Panc1 (cell line): ENCODE data around the gene MAPK6.

Source experiments
- CTCF ChIP-seq: fragments of 450-650 bp; IDR thresholded peaks from 2 replicates; pipeline ENCODE4 v1.5.1; 2017; ENCODE audit warnings: mild to moderate bottlenecking
- POLR2AphosphoS5 ChIP-seq: IDR thresholded peaks from 2 replicates; pipeline ENCODE4 v1.6.1; 2012; ENCODE audit warnings: mild to moderate bottlenecking, low read depth, low read length, moderate library complexity
- REST ChIP-seq, 2 experiments: IDR thresholded peaks; 2 replicates each; pipeline ENCODE4 v1.6.1; 2011 to 2012; ENCODE audit warnings: low read depth in 2 of 2, control low read depth in 1 of 2, low read length in 1 of 2, mild to moderate bottlenecking in 1 of 2, moderate library complexity in 1 of 2; ENCODE audit not compliant: insufficient read depth in 1 of 2

GRCh38 chr15:52002351-52002750, 16.7 kb upstream of the MAPK6 start:
- no peak for TF ChIP-seq POLR2AphosphoS5
- TF ChIP-seq REST (IDR thresholded peaks at IDR 0.05; ENCODE audit: insufficient read depth in 1 of 2, low read depth in 2 of 2, low read length in 1 of 2), result no peak
- TF ChIP-seq CTCF, result no peak
